HG03457 (cell line): ENCODE measurements around the gene MLXIP.
A peak's percentile ranks its signal among the peaks of the same experiment; 100 is the strongest.
"Not testable (repeated sequence)": the region's sequence is repeated elsewhere in the genome, so short reads cannot be mapped to it uniquely, and the experiment has no call there.

Experiments used
- ATAC-seq: cut with Tn5 transposase; IDR thresholded peaks from one replicate; pipeline ENCODE4 v1.9.1; 2021; ENCODE audit warnings: moderate number of reproducible peaks; ENCODE audit not compliant: unreplicated experiment

Gene MLXIP

GRCh38 chr12:122078141-122079032, at the start of gene MLXIP:
TSS of gene MLXIP (plus strand) at chr12:122078756. CDS start at chr12:122078854, 98 bp downstream.
- peak; percentile 50 for ATAC-seq

- ATAC-seq: no peak
Measured at GRCh38 chr12:122028905-122029560, 49.5 kb upstream of the MLXIP start.

GRCh38 chr12:122029620-122030423, 48.7 kb upstream of the MLXIP start:
- ATAC-seq: no peak

- no peak for ATAC-seq
Measured at GRCh38 chr12:122030424-122031035, 48.0 kb upstream of the MLXIP start.

- no peak for ATAC-seq
Measured at GRCh38 chr12:122031342-122032216, 47.0 kb upstream of the MLXIP start.

- no peak for ATAC-seq
Measured at GRCh38 chr12:122032580-122032979, 46.0 kb upstream of the MLXIP start.

GRCh38 chr12:122035292-122035691, 43.3 kb upstream of the MLXIP start:
- no peak for ATAC-seq

- ATAC-seq: no peak
Measured at GRCh38 chr12:122036153-122036552, 42.4 kb upstream of the MLXIP start.

- no peak for ATAC-seq
Measured at GRCh38 chr12:122040579-122041386, 37.8 kb upstream of the MLXIP start.

- not testable (repeated sequence) for ATAC-seq
Measured at GRCh38 chr12:122041458-122041857, 37.1 kb upstream of the MLXIP start.

- no peak for ATAC-seq
Measured at GRCh38 chr12:122042910-122043309, 35.6 kb upstream of the MLXIP start.

GRCh38 chr12:122043476-122043875, 35.1 kb upstream of the MLXIP start:
- ATAC-seq: no peak

GRCh38 chr12:122045262-122045661, 33.3 kb upstream of the MLXIP start:
- no peak for ATAC-seq

- ATAC-seq: no peak
Measured at GRCh38 chr12:122046145-122046544, 32.4 kb upstream of the MLXIP start.

- ATAC-seq: no peak
Measured at GRCh38 chr12:122048151-122048550, 30.4 kb upstream of the MLXIP start.

- no peak for ATAC-seq
Measured at GRCh38 chr12:122049827-122050226, 28.7 kb upstream of the MLXIP start.

- no peak for ATAC-seq
Measured at GRCh38 chr12:122050706-122051105, 27.9 kb upstream of the MLXIP start.

GRCh38 chr12:122051231-122051876, 27.2 kb upstream of the MLXIP start:
- ATAC-seq: no peak

GRCh38 chr12:122052285-122052684, 26.3 kb upstream of the MLXIP start:
- no peak for ATAC-seq
